ENCODE results near the gene MICAL2. TPM values are rescaled to one million over a fixed set of nuclear protein-coding genes. Genes with fewer than 3 reads are reported as not detected.

Gene MICAL2
- total and polyA plus RNA-seq, 2 of the 8 experiments (the other 6 are each of a cell fraction or from before 2014, with no cell fraction given): 1.3 to 4.1 TPM

DNA sequence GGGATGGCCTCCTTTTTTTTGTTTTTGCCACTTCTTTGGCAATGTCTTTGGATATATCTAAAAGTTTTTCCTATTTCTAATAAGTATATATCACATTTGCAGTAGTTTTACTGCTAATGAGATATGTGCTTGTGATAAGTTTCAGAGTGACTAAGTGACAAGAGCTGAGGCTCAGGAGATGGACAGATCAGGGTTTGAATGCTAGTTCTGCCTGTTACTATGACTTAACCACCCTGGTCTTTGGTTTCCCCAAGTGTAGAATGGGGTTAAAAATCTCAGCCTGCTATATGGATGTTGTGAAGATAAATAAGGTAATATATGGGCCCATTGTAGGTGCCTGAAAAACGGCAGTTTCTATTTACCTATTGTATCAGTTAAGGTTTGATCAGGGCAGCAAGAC, 9.1 kb upstream of the MICAL2 start:
- WGBS, 2 experiments (ENCODE audit: extremely low coverage in 1 of 2, insufficient coverage in 1 of 2, insufficient read length in 1 of 2, insufficient replicate concordance in 2 of 2, low coverage in 1 of 2, low lambda C conversion rate in 2 of 2, missing lambda C conversion rate in 1 of 2): 76% methylated on average over 1 of the region's 1 CpG; no CpG with 5 or more reads in 1 of the 2 experiments
- Histone ChIP-seq H3K9ac (replicated peaks in 1 of 4; ENCODE audit: extremely low read depth in 1 of 4, low read depth in 3 of 4, low read length in 3 of 4) (no peak overlapping the region), H3K14ac (ENCODE audit: insufficient read length) (no peak overlapping the region), H4K5ac (ENCODE audit: insufficient read length, low read depth, low read length) (no peak overlapping the region), H3K79me2 (ENCODE audit: control insufficient read depth in 1 of 2, insufficient read depth in 2 of 2, low read length in 2 of 2) (no peaks in the 10 kb centered on the region), H3K27me3 (replicated peaks in 1 of 4; ENCODE audit: control insufficient read depth in 3 of 4, extremely low read depth in 1 of 4, insufficient read depth in 3 of 4, low read length in 3 of 4) (no peaks in the 10 kb centered on the region; a peak in 2 of 7 replicates), H3K4me3 (ENCODE audit: extremely low read depth in 1 of 4, insufficient read depth in 2 of 4, low read depth in 3 of 4, low read length in 4 of 4) (no peak overlapping the region), H2BK15ac (ENCODE audit: low read length) (no peak overlapping the region), H2BK12ac (ENCODE audit: low read depth, low read length) (no peak overlapping the region), H3K36me3 (ENCODE audit: control insufficient read depth in 2 of 4, insufficient read depth in 4 of 4, low read length in 3 of 4) (no peaks in the 10 kb centered on the region), H4K20me1 (replicated peaks in 1 of 2; ENCODE audit: control insufficient read depth in 1 of 2, insufficient read depth in 2 of 2, low read length in 2 of 2) (no peaks in the 10 kb centered on the region), H2AK5ac (ENCODE audit: low read depth, low read length) (no peak overlapping the region), H4K91ac (replicated peaks; ENCODE audit: insufficient read length, low read length) (no peak overlapping the region), H3K23ac (ENCODE audit: insufficient read length) (no peak overlapping the region), H3K56ac (replicated peaks; ENCODE audit: insufficient read length, low read depth, low read length) (no peak overlapping the region), H2BK20ac (ENCODE audit: low read length) (no peak overlapping the region), H3K4me1 (replicated peaks in 1 of 4; ENCODE audit: control insufficient read depth in 3 of 4, insufficient read depth in 4 of 4, low read length in 3 of 4) (peaks cover 3 to 13% (median 9%) of the 10 kb centered on the region in 4 experiments), H3K79me1 (ENCODE audit: low read depth, low read length) (no peaks in the 10 kb centered on the region), H3K4ac (replicated peaks; ENCODE audit: insufficient read length, low read depth, low read length) (no peak overlapping the region), H2BK5ac (ENCODE audit: low read depth, low read length) (no peak overlapping the region), H2AFZ (ENCODE audit: low read length) (no peak overlapping the region), H2BK120ac (replicated peaks; ENCODE audit: low read depth, low read length) (no peak overlapping the region), H3K9me3 (ENCODE audit: insufficient read depth in 2 of 2, low read depth in 1 of 2, low read length in 1 of 2) (no peaks in the 10 kb centered on the region), H3K27ac (ENCODE audit: low read depth, low read length) (no peak overlapping the region), H3K18ac (ENCODE audit: extremely low read depth, low read length) (no peak overlapping the region), H4K8ac (ENCODE audit: extremely low read depth, insufficient read depth, low read length) (no peak overlapping the region), H3K4me2 (ENCODE audit: insufficient read depth in 1 of 2, low read depth in 2 of 2, low read length in 2 of 2) (no peak overlapping the region), H3K23me2 (ENCODE audit: low read depth, low read length) (no peaks in the 10 kb centered on the region)
- ChIA-PET POLR2A (ENCODE audit: partially characterized antibody) (no interaction called here), CTCF (ENCODE audit: partially characterized antibody) (interaction anchor here (1.0 to 3.6 kb wide), 3 partner anchors 12 to 38 kb away, joined by 3 to 37 read pairs (median 5); no protein-coding TSS in a partner anchor)
- FAIRE-seq (no peak), DNase-seq (ENCODE audit: low read depth in 1 of 2, low spot score in 2 of 2) (no peak)
- no peak for TF ChIP-seq ASH2L (IDR thresholded peaks at IDR 0.05; ENCODE audit: low read length)
- TF ChIP-seq TAF7 (optimal IDR thresholded peaks at IDR 0.05; ENCODE audit: borderline replicate concordance, low read depth, low read length): no peak
- TF ChIP-seq RFX5 (IDR thresholded peaks at IDR 0.05; ENCODE audit: borderline replicate concordance, low read depth, low read length): no peak
- TF ChIP-seq KDM4A (IDR thresholded peaks at IDR 0.05; ENCODE audit: low read depth, low read length, severe bottlenecking): no peak
- TF ChIP-seq KDM5A (IDR thresholded peaks at IDR 0.05; ENCODE audit: low read length): no peak
- TF ChIP-seq SIRT6 (IDR thresholded peaks at IDR 0.05; ENCODE audit: low read length): no peak
- no peak for TF ChIP-seq FOSL1 (IDR thresholded peaks at IDR 0.05; ENCODE audit: insufficient read depth, low read depth, low read length)
- no peak for TF ChIP-seq MAFK (IDR thresholded peaks at IDR 0.05; ENCODE audit: low read depth, low read length)

Data from H1 (cell line).